ENCODE results near the gene SLMAP. TPM values are rescaled to one million over a fixed set of nuclear protein-coding genes. Genes with fewer than 3 reads are reported as not detected.

The SLMAP gene
- total RNA-seq, 1 donor from 2014 or later = 71.4 TPM

DNA sequence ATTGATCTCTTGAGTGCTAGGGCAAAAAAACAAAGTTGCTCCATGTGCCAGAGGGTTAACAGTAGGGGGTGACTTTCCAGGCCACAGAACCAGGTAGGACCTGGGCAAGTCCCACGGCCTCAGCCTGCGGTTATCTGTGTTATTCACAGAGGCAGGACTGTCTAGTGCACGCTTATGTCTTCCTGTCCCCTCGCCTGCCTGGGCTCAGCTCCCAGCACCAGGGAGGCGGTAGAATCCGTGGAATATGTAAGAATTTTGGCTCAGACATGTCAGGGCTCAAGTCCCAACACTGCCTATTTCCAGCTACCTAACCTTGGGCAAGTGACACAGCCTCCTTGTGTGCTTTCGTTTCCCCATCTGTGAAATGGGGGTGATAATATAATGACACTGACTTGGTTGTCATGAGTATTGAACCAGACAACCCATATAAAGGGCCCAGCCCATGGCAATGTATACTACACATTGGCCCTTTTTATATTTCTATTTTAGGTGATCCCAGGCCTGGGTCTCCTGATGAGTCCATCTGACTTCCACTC, 207.8 kb downstream of the SLMAP start:
- DNase-seq (ENCODE audit: low read depth) (no peak), FAIRE-seq (no peak)
- H2AFZ ChIP-seq (ENCODE audit: low read depth, low read length) = no peak overlapping the region
- no peaks in the 10 kb centered on the region for H3K36me3 Mint-ChIP-seq (ENCODE audit: low read depth, unreplicated experiment)
- no peaks in the 10 kb centered on the region for H3K27me3 ChIP-seq (ENCODE audit: insufficient read depth, low read length)
- no peak overlapping the region for H3K4me2 ChIP-seq (ENCODE audit: low read length)
- no peak overlapping the region for H3K27ac ChIP-seq (ENCODE audit: low read depth, low read length)
- H4K20me1 ChIP-seq (ENCODE audit: insufficient read depth, low read length) = no peaks in the 10 kb centered on the region
- no peak overlapping the region for H3K4me3 ChIP-seq (ENCODE audit: insufficient read depth, low read depth, low read length)
- H3K36me3 ChIP-seq (ENCODE audit: insufficient read depth, low read length) = no peaks in the 10 kb centered on the region
- H3K9me3 ChIP-seq (ENCODE audit: insufficient read depth, low read depth, low read length) = no peaks in the 10 kb centered on the region
- TF ChIP-seq, protein P1, sequence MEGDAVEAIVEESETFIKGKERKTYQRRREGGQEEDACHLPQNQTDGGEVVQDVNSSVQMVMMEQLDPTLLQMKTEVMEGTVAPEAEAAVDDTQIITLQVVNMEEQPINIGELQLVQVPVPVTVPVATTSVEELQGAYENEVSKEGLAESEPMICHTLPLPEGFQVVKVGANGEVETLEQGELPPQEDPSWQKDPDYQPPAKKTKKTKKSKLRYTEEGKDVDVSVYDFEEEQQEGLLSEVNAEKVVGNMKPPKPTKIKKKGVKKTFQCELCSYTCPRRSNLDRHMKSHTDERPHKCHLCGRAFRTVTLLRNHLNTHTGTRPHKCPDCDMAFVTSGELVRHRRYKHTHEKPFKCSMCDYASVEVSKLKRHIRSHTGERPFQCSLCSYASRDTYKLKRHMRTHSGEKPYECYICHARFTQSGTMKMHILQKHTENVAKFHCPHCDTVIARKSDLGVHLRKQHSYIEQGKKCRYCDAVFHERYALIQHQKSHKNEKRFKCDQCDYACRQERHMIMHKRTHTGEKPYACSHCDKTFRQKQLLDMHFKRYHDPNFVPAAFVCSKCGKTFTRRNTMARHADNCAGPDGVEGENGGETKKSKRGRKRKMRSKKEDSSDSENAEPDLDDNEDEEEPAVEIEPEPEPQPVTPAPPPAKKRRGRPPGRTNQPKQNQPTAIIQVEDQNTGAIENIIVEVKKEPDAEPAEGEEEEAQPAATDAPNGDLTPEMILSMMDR (IDR thresholded peaks at IDR 0.05; ENCODE audit: insufficient read depth, low read depth, low read length) = no peak
- no peak for TF ChIP-seq EZH2 (IDR thresholded peaks at IDR 0.05; ENCODE audit: insufficient read depth, low read length)
- no peaks in the 10 kb centered on the region for H3K27me3 Mint-ChIP-seq (ENCODE audit: low read depth, unreplicated experiment)
- peaks cover 3% of the 10 kb centered on the region for H3K9me3 Mint-ChIP-seq (ENCODE audit: unreplicated experiment)
- H3K27ac Mint-ChIP-seq (ENCODE audit: unreplicated experiment) = no peak overlapping the region
- H3K4me1 ChIP-seq (ENCODE audit: insufficient read depth, low read length) = peaks cover 15% of the 10 kb centered on the region
- H3K4me3 Mint-ChIP-seq (ENCODE audit: unreplicated experiment) = no peak overlapping the region
- no peak overlapping the region for H3K9ac ChIP-seq (ENCODE audit: low read length)
- H3K4me1 Mint-ChIP-seq (ENCODE audit: low read depth, unreplicated experiment) = peaks cover 10% of the 10 kb centered on the region
- H3K79me2 ChIP-seq (ENCODE audit: insufficient read depth, low read length) = no peaks in the 10 kb centered on the region

DNA sequence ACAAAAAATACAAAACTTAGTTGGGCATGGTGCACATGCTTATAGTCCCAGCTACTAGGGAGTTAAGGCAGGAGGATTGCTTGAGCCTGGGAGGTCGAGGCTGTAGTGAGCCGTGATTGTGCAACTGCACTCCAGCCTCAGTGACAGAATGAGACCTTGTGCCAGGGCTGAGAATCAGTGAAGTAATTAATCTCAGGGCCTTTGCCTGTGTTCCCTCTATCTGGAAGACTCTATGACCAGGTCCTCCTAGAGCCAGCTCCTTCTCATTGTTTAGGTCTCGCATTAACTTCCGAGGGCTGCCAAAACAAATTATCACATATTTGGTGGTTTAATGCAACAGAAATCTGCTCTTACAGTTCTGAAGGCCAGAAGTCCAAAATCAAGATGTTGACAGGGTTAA, 210.7 kb downstream of the SLMAP start:
- H3K9me3 ChIP-seq (ENCODE audit: insufficient read depth, low read depth, low read length) = no peaks in the 10 kb centered on the region
- H3K4me1 ChIP-seq (ENCODE audit: insufficient read depth, low read length) = peaks cover 14% of the 10 kb centered on the region
- no peak overlapping the region for H3K27ac ChIP-seq (ENCODE audit: low read depth, low read length)
- DNase-seq (ENCODE audit: low read depth) = no peak
- H3K4me1 Mint-ChIP-seq (ENCODE audit: low read depth, unreplicated experiment) = peaks cover 15% of the 10 kb centered on the region
- H3K79me2 ChIP-seq (ENCODE audit: insufficient read depth, low read length) = no peaks in the 10 kb centered on the region
- no peak overlapping the region for H3K4me3 ChIP-seq (ENCODE audit: insufficient read depth, low read depth, low read length)
- no peaks in the 10 kb centered on the region for H3K36me3 Mint-ChIP-seq (ENCODE audit: low read depth, unreplicated experiment)
- no peak overlapping the region for H3K4me2 ChIP-seq (ENCODE audit: low read length)
- no peaks in the 10 kb centered on the region for H3K27me3 Mint-ChIP-seq (ENCODE audit: low read depth, unreplicated experiment)
- H3K36me3 ChIP-seq (ENCODE audit: insufficient read depth, low read length) = no peaks in the 10 kb centered on the region
- no peak overlapping the region for H2AFZ ChIP-seq (ENCODE audit: low read depth, low read length)
- peaks cover 3% of the 10 kb centered on the region for H3K9me3 Mint-ChIP-seq (ENCODE audit: unreplicated experiment)
- no peak overlapping the region for H3K27ac Mint-ChIP-seq (ENCODE audit: unreplicated experiment)
- no peak for FAIRE-seq
- TF ChIP-seq, protein P1 (IDR thresholded peaks at IDR 0.05; ENCODE audit: insufficient read depth, low read depth, low read length) = no peak
- TF ChIP-seq EZH2 (IDR thresholded peaks at IDR 0.05; ENCODE audit: insufficient read depth, low read length) = no peak
- no peak overlapping the region for H3K9ac ChIP-seq (ENCODE audit: low read length)
- no peak overlapping the region for H3K4me3 Mint-ChIP-seq (ENCODE audit: unreplicated experiment)
- no peaks in the 10 kb centered on the region for H3K27me3 ChIP-seq (ENCODE audit: insufficient read depth, low read length)
- no peaks in the 10 kb centered on the region for H4K20me1 ChIP-seq (ENCODE audit: insufficient read depth, low read length)

DNA sequence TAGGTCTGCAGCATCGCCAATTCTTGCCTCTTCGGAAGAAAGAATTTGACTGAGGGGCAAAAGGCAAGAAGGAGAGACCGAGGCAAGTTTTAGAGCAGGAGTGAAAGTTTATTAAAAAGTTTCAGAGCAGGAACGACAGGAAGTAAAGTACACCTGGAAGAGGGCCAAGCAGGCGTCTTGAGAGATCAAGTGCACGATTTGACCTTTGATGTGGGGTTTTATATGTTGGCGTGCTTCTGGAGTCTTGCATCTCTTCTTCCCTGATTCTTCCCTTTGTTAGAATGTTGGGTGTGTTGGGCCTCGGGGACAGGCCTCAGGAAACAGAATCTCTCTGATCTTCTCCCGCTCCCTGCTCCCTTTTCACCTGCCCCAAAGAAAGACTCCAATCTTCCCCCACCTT, 211.5 kb downstream of the SLMAP start:
- Histone ChIP-seq H3K36me3 (ENCODE audit: insufficient read depth, low read length) (no peaks in the 10 kb centered on the region), H3K4me3 (ENCODE audit: insufficient read depth, low read depth, low read length) (no peak overlapping the region), H3K4me1 (ENCODE audit: insufficient read depth, low read length) (peaks cover 17% of the 10 kb centered on the region), H3K9me3 (ENCODE audit: insufficient read depth, low read depth, low read length) (no peaks in the 10 kb centered on the region), H3K9ac (ENCODE audit: low read length) (no peak overlapping the region), H3K27ac (ENCODE audit: low read depth, low read length) (no peak overlapping the region), H3K79me2 (ENCODE audit: insufficient read depth, low read length) (no peaks in the 10 kb centered on the region), H3K4me2 (ENCODE audit: low read length) (no peak overlapping the region), H2AFZ (ENCODE audit: low read depth, low read length) (no peak overlapping the region), H3K27me3 (ENCODE audit: insufficient read depth, low read length) (no peaks in the 10 kb centered on the region), H4K20me1 (ENCODE audit: insufficient read depth, low read length) (no peaks in the 10 kb centered on the region)
- peaks cover 3% of the 10 kb centered on the region for H3K9me3 Mint-ChIP-seq (ENCODE audit: unreplicated experiment)
- H3K27ac Mint-ChIP-seq (ENCODE audit: unreplicated experiment) = peak overlapping the region; percentile 1
- H3K4me3 Mint-ChIP-seq (ENCODE audit: unreplicated experiment) = no peak overlapping the region
- no peaks in the 10 kb centered on the region for H3K36me3 Mint-ChIP-seq (ENCODE audit: low read depth, unreplicated experiment)
- H3K4me1 Mint-ChIP-seq (ENCODE audit: low read depth, unreplicated experiment) = peaks cover 20% of the 10 kb centered on the region
- DNase-seq (ENCODE audit: low read depth) = no peak
- no peak for FAIRE-seq
- TF ChIP-seq, protein P1 (IDR thresholded peaks at IDR 0.05; ENCODE audit: insufficient read depth, low read depth, low read length) = no peak
- TF ChIP-seq EZH2 (IDR thresholded peaks at IDR 0.05; ENCODE audit: insufficient read depth, low read length) = no peak
- no peaks in the 10 kb centered on the region for H3K27me3 Mint-ChIP-seq (ENCODE audit: low read depth, unreplicated experiment)
